GM12875 (cell line): ENCODE measurements around the gene PRKCD.

Source experiments
- H3K4me3 ChIP-seq: one replicate; pipeline ENCODE4 v1.5.1; 2011; ENCODE audit warnings: low read depth, low read length, control low read depth
- CTCF ChIP-seq: IDR thresholded peaks from 2 replicates; pipeline ENCODE4 v1.5.1; 2011; ENCODE audit warnings: low read depth, mild to moderate bottlenecking, control low read depth, inconsistent platforms, low read length, moderate library complexity, borderline replicate concordance; ENCODE audit not compliant: insufficient read depth

PRKCD gene

GRCh38 chr3:53173107-53173506 is 12.1 kb downstream of the PRKCD start:
- H3K4me3 ChIP-seq: no peak overlapping the region
- no peak for TF ChIP-seq CTCF

- H3K4me3 ChIP-seq: peak overlapping the region; percentile 27
- peak; percentile 54; the same call in 1 of the 2 replicates for TF ChIP-seq CTCF
Measured at GRCh38 chr3:53174346-53175250, 13.6 kb downstream of the PRKCD start.

GRCh38 chr3:53175613-53176540 is 14.9 kb downstream of the PRKCD start:
- no peak overlapping the region for H3K4me3 ChIP-seq
- TF ChIP-seq CTCF: no peak

- TF ChIP-seq CTCF: no peak
- no peak overlapping the region for H3K4me3 ChIP-seq
Measured at GRCh38 chr3:53178246-53178645, 17.2 kb downstream of the PRKCD start.

- no peak overlapping the region for H3K4me3 ChIP-seq
- no peak for TF ChIP-seq CTCF
Measured at GRCh38 chr3:53179580-53179979, 18.6 kb downstream of the PRKCD start.

- peak overlapping the region; percentile 11 for H3K4me3 ChIP-seq
- TF ChIP-seq CTCF: no peak
Measured at GRCh38 chr3:53180305-53181023, 19.5 kb downstream of the PRKCD start.
